NK-92 (cell line): ENCODE results near the gene KRT40.

Source experiments
- DNase-seq: peaks from one replicate; lab custom pipeline; 2025; ENCODE audit not compliant: unreplicated experiment; lab: John Stamatoyannopoulos, UW

KRT40 gene

DNA sequence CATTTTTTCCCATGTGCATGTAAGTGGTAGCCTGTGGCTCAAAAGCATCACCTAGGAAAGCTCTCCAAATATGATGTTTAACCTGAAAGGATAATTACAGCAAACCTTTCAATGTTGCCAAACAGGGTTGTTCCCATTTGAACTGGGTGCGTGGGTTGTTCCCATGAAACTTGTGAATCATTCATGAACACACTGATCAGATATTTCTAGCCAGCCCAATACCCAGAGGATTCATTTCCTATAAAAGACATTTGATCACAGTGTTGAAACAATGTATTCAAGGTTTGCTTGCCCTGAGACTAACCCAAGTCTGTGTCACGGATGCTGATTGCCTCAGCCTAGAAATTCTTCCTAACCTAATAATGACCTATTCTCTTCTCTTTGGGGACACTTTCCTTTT is 30.2 kb downstream of the KRT40 start:
- DNase-seq: no peak

DNA sequence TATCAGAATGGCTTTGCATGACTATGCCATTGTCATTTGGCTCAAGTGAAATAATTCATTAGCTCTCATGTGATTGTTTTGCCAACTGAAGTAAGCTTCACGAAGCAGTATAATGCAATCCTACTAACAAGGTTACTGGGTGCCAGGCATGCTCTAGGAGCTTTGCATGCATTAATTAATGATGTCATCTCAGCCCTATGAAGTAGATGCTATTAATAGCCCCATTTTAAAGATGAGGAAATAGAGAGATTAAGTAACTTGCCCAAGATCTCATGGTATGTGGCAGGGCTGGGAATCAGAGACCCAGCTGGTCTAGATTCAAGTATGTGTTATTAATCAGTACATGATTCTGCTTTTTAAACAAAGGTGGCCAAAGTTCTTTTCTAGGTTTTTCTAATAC is 31.5 kb downstream of the KRT40 start:
- DNase-seq: no peak

DNA sequence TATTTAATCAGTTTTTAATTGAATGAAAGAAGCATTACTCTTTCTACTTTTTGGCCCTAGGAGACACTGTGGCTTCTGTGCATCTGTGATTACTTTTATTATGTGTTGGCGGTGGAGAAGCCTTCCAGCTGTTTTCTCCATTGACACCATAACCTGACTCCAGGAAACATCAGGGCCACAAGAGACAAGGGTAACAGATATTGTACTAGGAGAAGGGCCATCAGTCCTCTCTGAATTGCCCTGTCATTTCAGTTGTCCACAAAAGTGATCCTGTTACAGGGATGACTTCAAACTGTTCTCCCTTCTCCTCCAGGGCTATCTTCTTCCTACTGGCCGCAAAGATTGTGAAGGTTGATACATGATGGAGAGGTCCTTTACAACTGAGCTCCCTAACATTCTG is 32.0 kb downstream of the KRT40 start:
- no peak for DNase-seq

DNA sequence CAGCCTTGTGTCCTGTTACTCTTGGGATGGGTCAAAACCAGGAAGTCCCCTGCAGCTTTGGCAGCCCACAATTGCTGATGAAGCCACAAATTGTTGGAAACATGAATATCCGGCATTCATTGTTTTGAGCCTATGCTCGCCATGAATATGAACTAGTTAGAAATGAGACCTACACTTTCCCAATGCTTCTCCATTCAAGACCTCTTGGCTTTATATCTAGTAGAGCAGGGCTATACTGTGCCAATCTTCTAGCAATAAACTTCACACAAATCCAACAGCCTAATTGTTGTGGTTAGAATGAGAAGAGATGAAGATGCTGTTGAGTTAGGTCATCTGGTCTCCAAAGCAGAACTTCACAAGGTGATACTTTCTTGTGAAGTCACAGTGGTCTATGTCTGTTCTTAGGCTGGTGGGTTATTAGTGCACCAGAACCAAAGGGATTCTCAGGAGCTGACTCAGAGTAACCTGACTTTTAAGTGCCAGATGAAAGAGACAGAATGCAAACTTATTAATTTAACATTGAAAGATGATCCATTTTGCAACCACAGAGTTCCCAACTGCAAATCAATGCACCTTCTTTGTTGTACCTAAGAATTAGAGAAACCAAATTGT is 33.0 kb downstream of the KRT40 start:
- DNase-seq: no peak

DNA sequence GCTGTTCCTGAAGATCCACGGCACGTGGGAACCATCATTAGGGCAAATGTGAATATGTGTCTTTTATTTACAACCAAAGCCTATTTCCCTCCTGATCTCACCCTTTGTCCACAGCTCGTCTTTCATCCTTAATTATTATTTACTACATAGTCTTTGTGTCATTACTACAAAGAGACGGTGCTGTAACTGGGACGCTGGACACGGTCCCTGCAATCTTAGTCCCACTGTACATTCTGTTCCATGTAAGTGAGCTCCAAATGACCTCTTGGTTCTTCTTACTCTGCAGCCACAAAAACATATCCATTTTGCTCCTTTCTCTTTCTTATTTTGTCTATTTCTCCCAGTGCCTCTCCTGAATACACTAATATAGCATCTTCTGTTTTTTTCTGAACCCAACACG is 34.0 kb downstream of the KRT40 start:
- DNase-seq: no peak

DNA sequence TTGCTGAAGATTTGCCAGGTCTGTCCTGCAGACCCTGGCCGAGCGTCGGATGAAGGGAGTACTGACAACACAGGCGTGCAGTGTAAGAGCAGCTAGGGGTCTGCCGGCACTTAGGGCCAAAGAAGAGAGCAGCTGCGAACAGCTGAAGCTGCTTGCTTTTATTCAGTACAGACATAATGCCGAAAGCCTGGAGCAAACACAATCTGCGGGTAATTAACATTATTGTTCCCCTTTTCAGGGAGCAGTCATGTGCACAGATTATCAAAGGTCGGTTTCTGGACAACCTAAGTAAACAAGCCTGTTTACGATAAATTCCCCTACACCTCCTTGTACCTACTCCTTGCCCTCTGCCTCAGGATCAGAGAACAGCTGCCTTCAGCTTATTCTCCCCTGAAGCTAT is 34.7 kb downstream of the KRT40 start:
- no peak for DNase-seq

DNA sequence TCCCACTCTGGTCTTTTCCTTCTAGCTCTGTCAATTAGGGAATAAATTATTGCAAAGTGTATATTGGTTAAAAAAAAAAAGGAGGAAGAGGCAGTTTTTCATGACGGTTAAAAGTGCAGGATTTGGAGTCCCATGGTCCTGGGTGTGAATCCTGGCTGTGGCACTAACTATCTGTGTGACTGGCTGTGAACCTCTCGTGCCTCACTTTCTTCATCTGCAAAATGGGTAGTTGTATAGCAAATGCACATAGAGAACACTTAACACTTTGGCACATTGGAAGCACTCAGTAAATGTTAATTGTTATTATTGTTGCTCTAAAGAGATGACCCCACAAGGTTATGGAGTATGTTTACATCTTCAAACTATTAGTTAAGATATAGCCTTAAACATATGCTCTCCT is 36.2 kb downstream of the KRT40 start:
- no peak for DNase-seq

DNA sequence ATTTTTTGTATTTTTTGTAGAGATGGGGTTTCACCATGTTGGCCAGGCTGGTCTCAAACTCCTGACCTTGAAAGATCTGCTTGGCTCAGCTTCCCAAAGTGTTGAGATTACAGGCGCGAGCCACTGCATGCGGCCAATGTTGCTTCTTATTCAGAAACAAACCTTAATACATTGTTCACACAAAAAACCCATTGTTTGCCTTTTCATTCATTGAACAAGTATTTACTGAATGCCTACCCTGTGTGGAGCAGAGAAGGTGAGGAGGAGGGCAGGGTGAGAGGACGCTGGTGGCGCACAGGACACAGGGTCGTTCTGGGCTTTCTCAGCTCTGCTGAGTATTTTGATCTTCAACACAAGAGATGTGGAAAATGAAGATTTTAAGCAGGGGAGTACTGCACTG is 38.7 kb downstream of the KRT40 start:
- no peak for DNase-seq

DNA sequence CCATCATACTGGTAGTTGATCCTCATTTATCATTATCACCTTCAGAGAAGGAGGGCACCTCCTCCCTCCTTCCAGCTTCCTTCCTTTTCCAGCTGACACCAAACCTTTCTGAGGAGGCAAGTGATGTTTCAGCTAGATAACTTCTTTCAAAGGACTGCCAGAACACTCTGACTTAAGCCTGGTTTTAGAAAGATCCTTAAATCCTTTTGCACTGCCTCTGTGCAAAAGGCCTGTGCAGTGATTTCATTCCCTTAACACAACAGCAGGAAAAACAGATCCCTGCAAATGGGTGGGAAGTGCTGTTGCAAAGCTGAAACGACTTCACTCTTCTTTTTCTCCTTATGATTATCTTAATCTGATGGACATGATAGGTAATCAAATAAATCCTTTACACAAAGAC is 39.6 kb downstream of the KRT40 start:
- no peak for DNase-seq

DNA sequence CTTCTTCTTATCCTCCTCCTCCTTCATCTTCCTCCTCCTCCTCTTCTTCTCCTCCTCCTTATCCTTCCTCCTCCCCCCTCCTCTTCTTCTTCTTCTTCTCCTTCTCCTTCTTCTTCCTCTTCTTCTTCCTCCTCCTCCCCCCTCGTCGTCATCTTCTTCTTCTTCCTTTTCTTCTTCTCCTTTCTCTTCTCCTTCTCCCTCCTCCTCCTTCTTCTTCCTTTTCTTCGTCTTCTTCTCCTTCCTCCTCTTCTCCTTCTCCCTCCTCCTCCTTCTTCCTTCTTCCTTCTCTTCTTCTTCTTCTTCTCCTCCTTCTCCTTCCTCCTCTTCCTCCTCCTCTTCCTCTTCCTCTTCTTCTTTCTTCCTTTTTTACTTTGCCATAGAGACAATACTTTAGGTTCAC is 41.6 kb downstream of the KRT40 start:
- no peak for DNase-seq

DNA sequence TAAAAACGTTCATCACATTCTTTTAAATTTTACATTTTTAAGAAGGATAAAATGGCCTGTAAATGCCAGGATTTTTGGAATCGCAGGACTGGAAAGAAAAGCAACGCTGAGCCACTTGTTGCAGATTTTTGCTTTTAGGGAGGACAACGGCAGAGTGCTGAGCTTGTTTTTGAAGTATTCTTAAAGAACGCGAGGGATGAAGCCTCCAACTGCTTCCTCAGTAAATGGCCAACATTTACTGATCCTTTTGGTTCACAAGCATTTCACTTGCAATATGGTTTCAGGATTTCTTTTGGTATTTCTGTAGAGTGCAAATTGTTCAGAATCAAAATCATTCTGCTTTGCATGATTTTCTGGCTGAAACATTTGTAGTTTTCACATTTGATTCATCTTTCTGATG is 43.9 kb downstream of the KRT40 start:
- DNase-seq: no peak

DNA sequence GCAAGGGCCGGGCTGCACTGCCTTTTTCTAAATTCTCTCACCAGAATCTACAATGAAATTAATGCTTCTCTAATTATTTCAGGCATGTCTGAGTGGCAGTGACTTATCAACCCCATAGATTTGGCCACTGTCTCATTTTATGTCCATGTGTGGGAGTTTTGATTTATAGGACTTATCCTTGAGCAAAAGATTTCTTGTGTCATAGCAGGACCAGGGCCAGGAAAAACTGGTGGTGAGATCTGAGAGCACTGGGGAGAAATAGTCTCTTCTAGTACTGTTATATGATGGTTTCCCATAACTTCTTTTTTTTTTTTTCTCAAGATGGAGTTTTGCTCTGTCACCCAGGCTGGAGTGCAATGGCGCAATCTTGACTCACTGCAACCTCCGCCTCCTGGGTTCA is 45.1 kb downstream of the KRT40 start:
- no peak for DNase-seq

DNA sequence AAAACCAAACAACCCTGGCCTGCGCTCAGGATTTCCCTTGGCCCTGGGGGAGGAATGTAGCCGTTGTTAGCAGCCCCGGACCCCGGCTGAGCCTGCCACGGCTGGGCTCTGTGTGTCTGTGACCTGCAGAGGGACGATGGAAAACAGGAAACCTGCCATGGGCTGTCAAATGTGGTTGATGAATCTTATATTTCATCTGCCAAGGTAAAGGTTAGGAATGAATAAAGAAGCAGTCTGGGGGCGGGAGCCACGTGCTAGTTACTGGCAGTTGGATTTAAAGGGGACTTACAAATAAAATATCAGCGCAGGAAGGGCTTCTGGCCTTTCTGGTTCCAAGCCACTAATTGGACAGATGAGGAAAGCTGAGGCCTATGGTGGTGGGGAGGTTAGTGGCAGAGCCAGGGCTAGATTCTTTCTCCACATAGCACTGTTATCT is 46.7 kb downstream of the KRT40 start, which contains the start of gene KRT23:
TSS of gene KRT23 (minus strand) at position 263 of the 436 bp plus-strand sequence. CDS start 1,043 bp downstream, outside the sequence.
- DNase-seq: no peak

DNA sequence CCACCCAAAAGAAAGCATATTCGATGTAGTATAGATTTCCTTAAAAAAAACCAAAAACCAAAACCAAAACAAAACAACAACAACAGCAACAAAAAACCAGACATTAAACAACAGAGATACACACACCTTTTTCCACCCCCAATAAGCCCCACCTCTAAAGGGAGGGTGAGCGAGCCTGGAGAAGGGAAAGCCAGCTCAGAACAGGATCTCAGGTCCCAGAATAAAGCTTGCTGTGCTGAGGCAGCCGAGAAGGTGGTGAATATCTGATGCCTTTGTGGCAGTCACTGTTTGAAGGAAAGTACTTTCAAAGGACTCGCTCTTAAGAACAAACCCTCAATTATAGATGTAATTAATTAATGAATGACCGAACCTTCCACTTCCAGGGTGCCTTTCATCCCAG is 47.1 kb downstream of the KRT40 start:
- no peak for DNase-seq

DNA sequence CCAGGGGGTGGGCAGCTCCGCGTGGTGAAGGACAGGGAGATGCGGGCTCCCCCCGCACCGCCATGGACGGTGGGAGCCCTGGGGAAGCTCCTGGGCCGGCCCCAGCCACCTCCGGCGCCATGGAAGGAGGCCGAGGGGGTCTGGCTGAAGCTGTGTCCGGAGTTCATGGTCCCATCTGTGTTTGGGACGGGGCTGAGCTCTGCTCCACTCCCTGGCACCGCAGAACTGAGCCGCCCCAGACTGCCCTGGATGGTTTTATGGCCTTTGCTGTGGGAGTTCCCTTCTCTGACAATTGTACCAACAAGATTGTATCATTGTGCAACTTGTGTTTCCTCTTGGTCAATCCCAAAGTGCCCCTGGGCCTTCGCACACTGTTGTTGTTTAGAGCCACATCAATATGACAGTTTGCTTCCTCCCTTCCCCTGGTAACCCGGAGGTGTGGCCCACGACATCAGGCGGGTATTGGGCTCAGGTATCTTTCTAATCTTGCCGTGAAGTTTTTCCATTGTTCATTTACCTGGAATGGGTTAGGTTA is 47.6 kb downstream of the KRT40 start:
- no peak for DNase-seq

DNA sequence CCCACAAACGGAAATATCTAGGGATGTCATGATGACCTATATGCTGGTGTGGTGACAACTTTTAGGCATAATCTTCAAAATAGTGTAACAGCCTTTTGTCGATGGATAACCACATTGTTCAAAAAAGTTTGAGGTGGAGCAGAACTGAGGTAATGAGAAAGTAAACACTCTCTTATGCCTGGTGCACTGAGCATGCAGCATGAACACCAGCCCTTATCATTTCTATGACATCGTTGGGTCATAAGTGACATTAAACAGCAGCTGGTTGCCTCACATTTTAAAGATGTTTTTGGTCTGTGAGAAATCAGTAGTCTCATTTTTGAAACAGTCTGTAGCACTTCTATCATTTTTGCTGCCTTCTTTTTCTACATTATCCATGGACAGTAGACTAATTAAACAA is 48.5 kb downstream of the KRT40 start:
- no peak for DNase-seq

DNA sequence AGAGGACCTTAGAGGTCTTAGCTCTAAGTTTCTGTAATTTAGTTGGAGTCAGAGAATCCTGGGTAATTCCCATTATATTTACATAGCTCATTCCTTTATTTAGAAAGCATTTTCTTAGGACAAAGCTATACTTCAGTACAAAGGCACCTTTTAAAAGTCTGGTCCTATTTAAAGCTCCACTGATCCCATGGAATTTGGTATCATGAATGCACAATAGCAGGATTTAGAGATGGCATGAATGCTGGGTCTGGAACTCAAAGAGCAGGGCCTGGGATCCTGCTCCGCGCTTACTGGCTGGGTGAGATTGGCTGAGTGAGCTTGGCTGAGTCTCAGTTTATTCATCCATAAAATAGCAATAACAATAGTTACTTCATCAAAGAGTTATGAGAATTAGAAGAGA is 51.5 kb downstream of the KRT40 start:
- DNase-seq: no peak

DNA sequence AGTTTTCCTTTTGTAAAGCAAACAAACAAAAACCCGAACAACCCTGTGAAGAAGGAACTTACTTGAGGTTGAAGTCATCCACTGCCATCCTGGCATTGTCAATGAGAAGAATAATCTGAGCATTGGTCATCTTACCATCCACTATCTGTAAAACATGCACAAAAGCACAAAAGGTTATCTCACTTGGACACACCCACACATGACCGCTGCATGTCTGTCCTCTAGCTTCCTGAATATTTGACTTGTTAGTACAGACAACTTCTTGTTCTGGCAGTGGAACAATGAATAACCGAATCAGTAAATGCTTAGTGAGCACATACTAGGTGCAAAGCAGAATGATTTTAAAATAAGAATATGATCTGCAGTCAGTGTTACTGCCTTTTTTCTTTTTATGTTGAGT is 52.8 kb downstream of the KRT40 start:
- no peak for DNase-seq
